Measurements from ENCODE around the gene OR2A42. TPM values are rescaled to one million over a fixed set of nuclear protein-coding genes. Genes with fewer than 3 reads are reported as not detected.

The OR2A42 gene, protein sequence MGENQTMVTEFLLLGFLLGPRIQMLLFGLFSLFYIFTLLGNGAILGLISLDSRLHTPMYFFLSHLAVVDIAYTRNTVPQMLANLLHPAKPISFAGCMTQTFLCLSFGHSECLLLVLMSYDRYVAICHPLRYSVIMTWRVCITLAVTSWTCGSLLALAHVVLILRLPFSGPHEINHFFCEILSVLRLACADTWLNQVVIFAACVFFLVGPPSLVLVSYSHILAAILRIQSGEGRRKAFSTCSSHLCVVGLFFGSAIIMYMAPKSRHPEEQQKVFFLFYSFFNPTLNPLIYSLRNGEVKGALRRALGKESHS
- not detected in 2 replicates for total RNA-seq

DNA sequence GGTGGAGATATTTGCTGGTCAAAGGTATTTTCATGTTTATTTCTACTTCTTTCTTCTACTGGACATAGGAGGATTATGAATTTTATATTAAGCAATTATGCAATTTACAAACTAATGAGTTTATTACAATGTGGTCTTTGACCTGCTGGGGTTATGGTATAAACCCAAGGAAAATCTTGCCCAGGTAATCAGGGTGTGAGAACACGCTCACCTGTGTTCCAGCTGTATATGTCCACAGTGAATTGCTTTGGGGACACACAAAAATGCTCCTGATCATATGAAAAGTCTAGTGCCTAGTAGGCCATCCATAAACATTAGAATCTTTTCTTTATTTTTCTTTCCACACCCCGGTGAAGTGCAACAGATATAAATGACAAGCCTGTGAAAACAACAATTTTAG lies at the start of gene OR2A42:
Gene OR2A42 (minus strand): TSS at position 241 of the 400 bp plus-strand sequence. CDS start 6,762 bp downstream, outside the sequence.

GRCh38 chr7:144269188-144269587 lies 29.8 kb upstream of the OR2A42 start, which contains the start of gene CTAGE8:
CTAGE8 (minus strand) TSS chr7:144269288; CDS start chr7:144269250, 38 bp downstream.

GRCh38 chr7:144264692-144265091 lies 25.3 kb upstream of the OR2A42 start, which contains the start of gene OR2A7:
OR2A7 (minus strand) TSS chr7:144264792; CDS start chr7:144259628, 5,164 bp downstream.

GRCh38 chr7:144195212-144195872 lies 44.1 kb downstream of the OR2A42 start, which contains the start of gene ARHGEF35:
ARHGEF35 (minus strand) TSS chr7:144195833; CDS start chr7:144188383, 7,450 bp downstream.

DNA sequence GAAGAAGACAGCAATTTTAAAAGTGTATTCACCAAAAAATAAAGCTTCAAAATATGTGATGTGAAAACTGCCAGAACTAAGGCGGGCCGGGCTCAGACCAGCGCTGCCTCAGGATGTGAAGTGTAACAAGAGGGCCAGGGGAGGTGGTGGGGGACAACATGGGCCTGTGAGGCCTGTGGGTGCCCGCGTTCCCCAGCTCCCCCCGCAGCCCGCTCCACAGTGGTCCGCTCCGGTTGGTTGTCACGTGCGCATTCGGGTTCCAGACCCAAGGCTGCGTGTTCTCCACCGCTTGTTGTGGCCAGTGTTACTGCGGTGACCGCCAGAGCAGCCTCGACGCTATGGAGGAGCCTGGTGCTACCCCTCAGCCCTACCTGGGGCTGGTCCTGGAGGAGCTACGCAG lies 56.2 kb downstream of the OR2A42 start, which contains the start of gene CTAGE4:
Gene CTAGE4 (plus strand): TSS at position 301 of the 400 bp plus-strand sequence. CDS start 38 bp downstream, at position 339.

Other genes starting within 250 kb of the OR2A42 start
- not detected in 2 replicates for gene OR6B1, start 239.3 kb downstream of the OR2A42 start, total RNA-seq
- gene OR2A5, start 190.7 kb downstream of the OR2A42 start, total RNA-seq: under 0.01 TPM in 1 of 2 replicates, not detected in the other
- not detected in 2 replicates for gene OR2A25, start 169.8 kb downstream of the OR2A42 start, total RNA-seq
- gene OR2A12, start 153.3 kb downstream of the OR2A42 start, total RNA-seq: under 0.01 TPM in 1 of 2 replicates, not detected in the other
- gene OR2A2, start 130.0 kb downstream of the OR2A42 start, total RNA-seq: not detected in 2 replicates
- under 0.01 TPM in 1 of 2 replicates, not detected in the other for gene OR2A14, start 116.4 kb downstream of the OR2A42 start, total RNA-seq
- gene CTAGE4, start 56.1 kb downstream of the OR2A42 start, total RNA-seq: 2.4 TPM in 1 of 2 replicates, not detected in the other
- 9.4 and 12.5 TPM in 2 replicates for gene ARHGEF35, start 43.8 kb downstream of the OR2A42 start, total RNA-seq
- 0.85 and 1.7 TPM in 2 replicates for gene OR2A7, start 25.2 kb upstream of the OR2A42 start, total RNA-seq
- 1.9 and 2.8 TPM in 2 replicates for gene CTAGE8, start 29.7 kb upstream of the OR2A42 start, total RNA-seq
- gene OR2A1, start 72.8 kb upstream of the OR2A42 start, total RNA-seq: not detected in 2 replicates
- gene ARHGEF5, start 115.8 kb upstream of the OR2A42 start, total RNA-seq: 11.9 and 14.9 TPM in 2 replicates
- not detected in 2 replicates for gene NOBOX, start 164.1 kb upstream of the OR2A42 start, total RNA-seq

All from tracheal epithelial cell (primary cell).